AG04450 (cell line): ENCODE measurements around the gene FRMPD4. TPM values are rescaled to one million over a fixed set of nuclear protein-coding genes. Genes with fewer than 3 reads are reported as not detected.
A peak's percentile ranks its signal among the peaks of the same experiment; 100 is the strongest.

Experiments used
- CTCF ChIA-PET: fragments of 300-600, 350-600 bp; formaldehyde crosslinking; extraction: SDS; loops from one replicate; lab custom pipeline; 2022; ENCODE audit warnings: antibody characterized with exemption, inconsistent platforms; lab: Charles Lee
- POLR2A ChIA-PET: fragments of 350-600 bp; formaldehyde crosslinking; extraction: SDS; loops from one replicate; lab custom pipeline; 2021; ENCODE audit warnings: antibody characterized with exemption, inconsistent platforms; lab: Yijun Ruan, JAX
- DNase-seq: peaks from one replicate; pipeline ENCODE4 v3.0.0-alpha.2; 2011; ENCODE audit warnings: low read depth, low spot score
- H3K27ac ChIP-seq: one replicate; pipeline ENCODE4 v1.5.1; 2012; ENCODE audit warnings: low read depth, low read length, control low read depth
- H3K27me3 ChIP-seq: one replicate; pipeline ENCODE4 v1.6.0; 2012; ENCODE audit warnings: low read length; ENCODE audit not compliant: control insufficient read depth, insufficient read depth
- H3K4me3 ChIP-seq: 2 replicates; pipeline ENCODE4 v1.5.1; 2011; ENCODE audit warnings: mild to moderate bottlenecking, low read depth, low read length, control low read depth
- H3K9me3 ChIP-seq: 2 replicates; pipeline ENCODE4 v1.5.1; 2012; ENCODE audit warnings: low read length; ENCODE audit not compliant: control insufficient read depth, insufficient read depth
- CTCF ChIP-seq: IDR thresholded peaks from 2 replicates; pipeline ENCODE4 v1.5.1; 2011; ENCODE audit warnings: low read depth, low read length, control low read depth, inconsistent platforms
- polyA plus RNA-seq: library from polyadenylated mRNA; depleted of rRNA; stranded (reverse); fragments of >200 nt; gene quantifications from 2 replicates; pipeline ENCODE4 v1.2.3, GENCODE V29; 2011
- small RNA-seq: library from RNA; depleted of rRNA; stranded (forward); fragments of <200 nt; gene quantifications from one replicate; pipeline ENCODE3, GENCODE V24; 2012; ENCODE audit warnings: low read depth; ENCODE audit not compliant: insufficient read length

The FRMPD4 gene
- polyA plus RNA-seq, 1 experiment, result 2.7 TPM

DNA sequence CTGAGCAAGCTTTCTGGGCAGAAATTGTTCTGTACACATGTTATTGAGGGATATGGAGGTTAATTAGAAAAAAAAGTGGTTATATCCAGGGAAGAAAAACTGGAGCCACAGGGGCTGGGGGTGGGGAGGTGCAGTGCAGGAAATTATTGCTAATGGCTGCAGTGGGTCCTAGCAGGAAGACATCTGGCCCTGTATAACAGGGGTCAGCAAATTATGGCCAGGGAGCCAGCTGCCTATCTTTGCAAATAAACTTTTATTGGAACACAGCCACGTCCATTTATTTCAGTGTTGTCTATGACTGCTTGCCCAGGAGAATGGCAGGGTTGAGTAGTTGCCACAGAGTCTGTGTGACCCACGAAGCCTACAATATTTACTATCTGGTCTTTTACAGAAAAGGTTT is 629.6 kb downstream of the FRMPD4 start:
- CTCF ChIA-PET, result interaction anchor here (0.6 to 1.4 kb wide), 2 partner anchors 10 to 716 kb away, joined by 3 read pairs; no protein-coding TSS in a partner anchor

GRCh38 chrX:12768491-12768890 is 630.2 kb downstream of the FRMPD4 start:
- ChIA-PET POLR2A (no interaction called here), CTCF (interaction anchor here (0.6 to 1.4 kb wide), 2 partner anchors 10 to 716 kb away, joined by 3 read pairs; no protein-coding TSS in a partner anchor)
- TF ChIP-seq CTCF, result no peak
- no peak overlapping the region for H3K27ac ChIP-seq
- no peaks in the 10 kb centered on the region for H3K9me3 ChIP-seq
- DNase-seq, result no peak
- H3K27me3 ChIP-seq, result no peaks in the 10 kb centered on the region
- H3K4me3 ChIP-seq, result no peak overlapping the region

More for the DNA sequence above, 629.6 kb downstream of the FRMPD4 start:
- DNase-seq, result no peak
- Histone ChIP-seq H3K4me3 (no peak overlapping the region), H3K9me3 (no peaks in the 10 kb centered on the region), H3K27me3 (no peaks in the 10 kb centered on the region), H3K27ac (no peak overlapping the region)
- POLR2A ChIA-PET, result no interaction called here
- no peak for TF ChIP-seq CTCF

GRCh38 chrX:12770440-12770839 is 632.2 kb downstream of the FRMPD4 start:
- Histone ChIP-seq H3K27me3 (no peaks in the 10 kb centered on the region), H3K27ac (no peak overlapping the region), H3K4me3 (no peak overlapping the region), H3K9me3 (no peaks in the 10 kb centered on the region)
- ChIA-PET POLR2A (no interaction called here), CTCF (interaction anchor here (0.8 to 2.4 kb wide), 9 partner anchors 10 to 839 kb away, joined by 3 to 20 read pairs (median 3); no protein-coding TSS in a partner anchor)
- TF ChIP-seq CTCF, result peak; percentile 46
- no peak for DNase-seq

DNA sequence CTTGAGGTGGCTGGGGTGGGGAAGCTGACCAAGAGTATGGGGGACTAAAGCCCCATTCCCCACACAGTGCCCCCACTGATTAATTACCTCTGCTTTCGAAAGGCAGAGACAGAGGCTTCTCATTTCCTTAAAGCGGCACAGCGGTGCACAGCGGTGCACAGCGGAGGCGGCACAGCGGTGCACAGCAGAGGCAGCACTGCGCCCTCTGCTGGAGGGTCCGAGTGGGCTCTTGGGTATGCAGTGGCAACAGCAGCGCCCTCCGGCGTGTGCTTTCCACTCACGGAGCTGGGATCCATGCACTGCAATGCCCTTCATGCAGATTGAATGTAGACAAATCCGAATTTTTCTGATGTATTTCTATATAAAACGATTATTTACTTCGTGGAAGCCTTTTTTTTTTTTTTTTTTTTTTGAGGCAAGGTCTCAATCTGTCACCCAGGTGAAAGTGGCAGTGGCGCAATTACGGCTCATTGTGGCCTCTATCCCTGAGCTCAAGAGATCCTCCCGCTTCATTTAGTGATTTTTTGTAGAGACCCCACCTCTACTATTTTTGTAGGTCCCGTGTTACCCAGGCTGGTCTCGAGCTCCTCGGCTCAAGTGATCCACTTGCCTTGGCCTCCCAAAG is 633.3 kb downstream of the FRMPD4 start:
- Histone ChIP-seq H3K27me3 (no peaks in the 10 kb centered on the region), H3K9me3 (no peaks in the 10 kb centered on the region), H3K27ac (no peak overlapping the region), H3K4me3 (no peak overlapping the region)
- no peak for DNase-seq
- peak; percentile 71 for TF ChIP-seq CTCF
- ChIA-PET POLR2A (no interaction called here), CTCF (interaction anchor here (0.6 to 2.4 kb wide), 29 partner anchors 9 to 1683 kb away, joined by 3 to 20 read pairs (median 5); partner anchors contain the start of gene PRPS2)

Small RNA genes within 50 kb of the gene (small RNA-seq; reads per million reads assigned to genes)
- gene AC119619.1 (not detected), gene RF00019 (not detected), gene RN7SKP290 (not detected)
